ENCODE measurements around the gene CLEC3A.

The CLEC3A gene

DNA sequence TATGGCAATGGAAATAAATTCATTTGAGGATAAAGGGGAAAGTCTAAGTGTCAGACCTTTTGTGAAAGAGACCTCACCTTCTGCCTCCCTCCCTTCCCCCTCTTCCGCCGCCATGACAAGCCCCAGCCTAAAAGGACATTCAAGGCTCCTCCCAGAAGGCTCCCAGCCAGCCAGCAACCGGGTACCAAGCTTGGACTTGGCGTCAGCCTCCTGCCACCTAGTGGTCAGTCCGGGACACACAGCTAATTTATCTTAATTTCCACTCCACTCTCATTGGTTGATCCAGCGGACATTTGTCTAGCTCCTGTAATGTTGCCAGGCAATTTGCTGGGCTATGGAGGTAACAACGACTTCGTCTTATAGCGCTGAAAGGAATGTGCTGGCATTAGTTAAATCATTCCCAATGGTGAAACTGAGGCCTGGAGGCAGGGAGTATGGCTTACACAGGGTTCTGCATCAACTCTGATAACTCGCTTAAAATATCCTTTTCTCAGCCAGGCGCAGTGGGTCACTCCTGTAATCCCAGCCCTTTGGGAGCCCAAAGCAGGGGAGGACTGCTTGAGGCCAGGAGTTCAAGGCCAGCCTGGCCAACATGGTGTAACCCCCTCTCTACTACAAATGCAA lies 19.3 kb upstream of the CLEC3A start:
- no peak overlapping the region for H3K4me3 ChIP-seq (ENCODE audit: low read depth, low read length)
- TF ChIP-seq, protein P1, sequence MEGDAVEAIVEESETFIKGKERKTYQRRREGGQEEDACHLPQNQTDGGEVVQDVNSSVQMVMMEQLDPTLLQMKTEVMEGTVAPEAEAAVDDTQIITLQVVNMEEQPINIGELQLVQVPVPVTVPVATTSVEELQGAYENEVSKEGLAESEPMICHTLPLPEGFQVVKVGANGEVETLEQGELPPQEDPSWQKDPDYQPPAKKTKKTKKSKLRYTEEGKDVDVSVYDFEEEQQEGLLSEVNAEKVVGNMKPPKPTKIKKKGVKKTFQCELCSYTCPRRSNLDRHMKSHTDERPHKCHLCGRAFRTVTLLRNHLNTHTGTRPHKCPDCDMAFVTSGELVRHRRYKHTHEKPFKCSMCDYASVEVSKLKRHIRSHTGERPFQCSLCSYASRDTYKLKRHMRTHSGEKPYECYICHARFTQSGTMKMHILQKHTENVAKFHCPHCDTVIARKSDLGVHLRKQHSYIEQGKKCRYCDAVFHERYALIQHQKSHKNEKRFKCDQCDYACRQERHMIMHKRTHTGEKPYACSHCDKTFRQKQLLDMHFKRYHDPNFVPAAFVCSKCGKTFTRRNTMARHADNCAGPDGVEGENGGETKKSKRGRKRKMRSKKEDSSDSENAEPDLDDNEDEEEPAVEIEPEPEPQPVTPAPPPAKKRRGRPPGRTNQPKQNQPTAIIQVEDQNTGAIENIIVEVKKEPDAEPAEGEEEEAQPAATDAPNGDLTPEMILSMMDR (IDR thresholded peaks at IDR 0.05; ENCODE audit: low read depth, low read length): peak; percentile 72

DNA sequence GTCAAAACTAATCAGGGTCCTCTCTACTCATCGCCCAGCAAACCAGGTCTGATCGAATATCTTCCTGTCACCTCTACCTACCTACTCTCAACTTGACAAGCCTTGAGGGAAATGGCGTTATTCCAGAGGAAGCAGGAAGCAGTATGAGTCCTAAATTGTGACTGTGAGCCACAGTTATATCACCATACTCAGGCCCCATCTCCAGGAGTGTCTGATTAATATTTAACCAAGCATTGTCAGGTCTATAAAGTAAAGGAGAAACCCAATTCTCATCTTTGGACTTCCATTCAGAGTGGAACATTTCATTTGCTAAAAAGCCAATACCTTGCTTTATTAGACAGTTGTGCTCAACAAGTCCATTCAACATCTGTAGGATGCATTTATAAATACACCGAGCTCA lies 17.8 kb upstream of the CLEC3A start:
- TF ChIP-seq, protein P1 (IDR thresholded peaks at IDR 0.05; ENCODE audit: low read depth, low read length): no peak
- no peak overlapping the region for H3K4me3 ChIP-seq (ENCODE audit: low read depth, low read length)

DNA sequence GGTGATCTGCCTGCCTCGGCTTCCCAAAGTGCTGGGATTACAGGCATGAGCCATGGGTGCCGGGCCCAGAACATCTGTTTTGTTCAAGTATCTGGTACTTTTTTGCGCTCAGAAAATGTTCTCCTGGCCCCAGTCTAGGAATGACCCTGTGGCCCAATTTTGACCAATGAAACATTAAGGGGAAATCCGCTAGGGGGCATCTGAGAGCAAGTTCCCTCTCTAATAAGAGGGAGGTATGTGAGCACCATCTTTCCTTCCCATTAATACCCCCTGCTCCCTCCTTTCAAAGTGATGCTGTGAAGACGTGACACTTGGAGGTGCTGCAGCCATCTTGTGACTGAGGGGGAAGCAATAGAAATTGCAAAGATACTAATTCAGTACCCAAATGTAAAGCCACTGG lies 16.5 kb upstream of the CLEC3A start:
- TF ChIP-seq, protein P1 (IDR thresholded peaks at IDR 0.05; ENCODE audit: low read depth, low read length): no peak
- H3K4me3 ChIP-seq (ENCODE audit: low read depth, low read length): no peak overlapping the region

DNA sequence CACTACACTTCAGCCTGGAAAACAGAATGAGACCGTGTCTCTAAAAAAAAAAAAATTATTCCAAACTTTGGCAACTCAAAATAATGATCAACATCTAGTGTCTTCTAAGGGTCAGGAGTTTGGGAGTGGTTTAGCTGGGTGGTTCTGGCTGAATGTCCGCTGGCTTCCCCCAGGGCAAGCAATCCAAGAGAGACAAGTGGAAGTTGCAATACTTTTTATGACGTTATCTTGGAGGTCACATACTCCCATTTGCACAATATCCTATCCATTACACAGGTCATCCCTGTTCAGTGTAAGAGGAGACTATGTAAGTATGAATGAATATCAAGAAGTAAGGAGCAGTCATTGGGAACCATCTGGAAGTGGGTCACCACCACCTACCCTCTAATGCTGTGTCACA lies 15.2 kb upstream of the CLEC3A start:
- H3K4me3 ChIP-seq (ENCODE audit: low read depth, low read length): no peak overlapping the region
- TF ChIP-seq, protein P1 (IDR thresholded peaks at IDR 0.05; ENCODE audit: low read depth, low read length): no peak

DNA sequence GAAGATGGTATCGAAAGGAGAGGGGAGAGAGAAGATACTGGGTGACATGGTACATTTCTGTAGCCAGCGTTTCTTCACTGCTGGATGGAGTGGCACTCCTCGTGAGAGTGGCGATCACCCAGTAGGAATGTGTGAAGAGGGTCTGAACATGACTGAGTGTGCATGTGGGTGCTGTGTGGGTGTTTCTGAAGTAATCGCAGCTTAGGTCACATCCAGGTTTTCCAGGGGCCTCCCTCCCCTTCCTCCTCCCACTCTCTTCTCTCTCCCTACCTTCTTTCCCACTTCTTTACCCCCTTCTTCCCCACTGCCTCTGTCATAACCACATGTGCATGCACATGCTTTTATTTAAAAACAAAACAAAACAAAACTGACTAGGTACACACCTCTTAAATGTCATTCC lies 1.8 kb downstream of the CLEC3A start:
- TF ChIP-seq, protein P1 (IDR thresholded peaks at IDR 0.05; ENCODE audit: low read depth, low read length): no peak
- no peak overlapping the region for H3K4me3 ChIP-seq (ENCODE audit: low read depth, low read length)

DNA sequence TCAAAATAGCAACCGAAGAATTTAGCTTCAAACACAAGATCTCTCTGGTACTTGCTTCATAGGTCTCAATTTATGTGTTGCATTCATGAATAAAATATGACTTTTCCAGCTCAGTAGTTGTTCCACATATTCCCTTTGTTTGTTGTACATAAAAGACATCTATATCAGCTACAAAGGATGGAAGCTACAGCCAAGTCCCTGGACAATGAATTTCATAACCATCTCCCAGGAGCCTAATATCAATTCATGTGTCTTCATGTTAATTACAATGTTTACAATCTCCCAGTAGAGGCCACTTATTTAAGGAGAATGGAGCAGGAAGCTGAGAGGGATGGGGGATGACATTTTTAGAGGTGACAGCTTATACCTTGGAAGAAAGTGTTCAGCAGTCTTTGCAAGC lies 3.3 kb downstream of the CLEC3A start:
- no peak overlapping the region for H3K4me3 ChIP-seq (ENCODE audit: low read depth, low read length)
- TF ChIP-seq, protein P1 (IDR thresholded peaks at IDR 0.05; ENCODE audit: low read depth, low read length): no peak

DNA sequence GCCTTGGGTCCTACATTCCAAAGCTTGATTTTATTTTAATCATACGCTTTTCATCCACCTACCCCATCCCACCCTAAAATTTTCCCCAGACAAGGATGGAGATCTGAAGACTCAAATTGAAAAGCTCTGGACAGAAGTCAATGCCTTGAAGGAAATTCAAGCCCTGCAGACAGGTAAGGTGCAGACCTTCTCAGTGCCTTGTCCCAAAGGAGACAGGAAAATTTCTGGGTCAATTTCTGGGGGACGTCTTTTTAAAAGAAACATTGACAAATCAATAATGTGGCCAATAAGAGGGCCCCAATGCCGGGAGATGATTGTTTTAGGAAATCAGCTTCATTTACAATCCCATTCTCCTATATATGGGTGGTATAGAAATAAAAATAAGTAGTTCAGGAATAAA lies 5.7 kb downstream of the CLEC3A start:
- TF ChIP-seq, protein P1 (IDR thresholded peaks at IDR 0.05; ENCODE audit: low read depth, low read length): no peak
- no peak overlapping the region for H3K4me3 ChIP-seq (ENCODE audit: low read depth, low read length)
